ENCODE results near the gene IQSEC2.

DNA sequence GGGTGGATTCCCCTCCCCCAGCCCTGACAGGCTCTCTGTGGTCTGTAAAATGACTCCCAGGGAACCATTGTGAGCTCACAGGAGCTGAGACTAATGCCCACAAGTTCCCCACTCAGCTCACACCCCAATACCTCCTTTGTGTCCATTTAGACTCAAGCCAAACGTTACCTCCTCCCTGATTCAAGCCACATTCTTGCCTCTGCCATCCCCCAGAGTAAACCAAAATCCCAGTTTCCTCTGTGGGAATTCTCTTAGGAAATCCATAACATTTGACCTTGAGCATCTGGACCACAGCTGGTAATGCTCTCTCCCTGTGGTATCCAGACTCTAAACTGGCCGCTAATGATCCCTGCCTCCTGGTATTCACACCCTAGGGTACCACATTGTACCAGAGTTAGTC is 30.1 kb downstream of the IQSEC2 start:
- TF ChIP-seq POLR2A (IDR thresholded peaks at IDR 0.05): no peak
- TF ChIP-seq, protein P1, sequence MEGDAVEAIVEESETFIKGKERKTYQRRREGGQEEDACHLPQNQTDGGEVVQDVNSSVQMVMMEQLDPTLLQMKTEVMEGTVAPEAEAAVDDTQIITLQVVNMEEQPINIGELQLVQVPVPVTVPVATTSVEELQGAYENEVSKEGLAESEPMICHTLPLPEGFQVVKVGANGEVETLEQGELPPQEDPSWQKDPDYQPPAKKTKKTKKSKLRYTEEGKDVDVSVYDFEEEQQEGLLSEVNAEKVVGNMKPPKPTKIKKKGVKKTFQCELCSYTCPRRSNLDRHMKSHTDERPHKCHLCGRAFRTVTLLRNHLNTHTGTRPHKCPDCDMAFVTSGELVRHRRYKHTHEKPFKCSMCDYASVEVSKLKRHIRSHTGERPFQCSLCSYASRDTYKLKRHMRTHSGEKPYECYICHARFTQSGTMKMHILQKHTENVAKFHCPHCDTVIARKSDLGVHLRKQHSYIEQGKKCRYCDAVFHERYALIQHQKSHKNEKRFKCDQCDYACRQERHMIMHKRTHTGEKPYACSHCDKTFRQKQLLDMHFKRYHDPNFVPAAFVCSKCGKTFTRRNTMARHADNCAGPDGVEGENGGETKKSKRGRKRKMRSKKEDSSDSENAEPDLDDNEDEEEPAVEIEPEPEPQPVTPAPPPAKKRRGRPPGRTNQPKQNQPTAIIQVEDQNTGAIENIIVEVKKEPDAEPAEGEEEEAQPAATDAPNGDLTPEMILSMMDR (IDR thresholded peaks at IDR 0.05): no peak
